NCI-H2196 (cell line): ENCODE results near the gene PALM3.
A peak's percentile ranks its signal among the peaks of the same experiment; 100 is the strongest.
"Not testable (repeated sequence)": the region's sequence is repeated elsewhere in the genome, so short reads cannot be mapped to it uniquely, and the experiment has no call there.

Experiments used
- DNase-seq: peaks from one replicate; lab custom pipeline; 2025; ENCODE audit not compliant: unreplicated experiment; lab: John Stamatoyannopoulos, UW

The PALM3 gene

GRCh38 chr19:14061081-14061749, 661 bp downstream of the PALM3 start:
- no peak for DNase-seq

GRCh38 chr19:14059652-14060155, 2.2 kb downstream of the PALM3 start:
- no peak for DNase-seq

GRCh38 chr19:14059093-14059480, 2.8 kb downstream of the PALM3 start:
- peak; percentile 16 for DNase-seq

GRCh38 chr19:14058182-14059092, 3.4 kb downstream of the PALM3 start:
- no peak for DNase-seq

- no peak for DNase-seq
These were observed 5.0 kb downstream of the PALM3 start for GRCh38 chr19:14056741-14057356.

- DNase-seq, result no peak
These were observed 5.7 kb downstream of the PALM3 start for GRCh38 chr19:14056069-14056666.

GRCh38 chr19:14055396-14055795, 6.5 kb downstream of the PALM3 start:
- no peak for DNase-seq

- DNase-seq, result no peak
These were observed 7.2 kb downstream of the PALM3 start for GRCh38 chr19:14054721-14055120.

- DNase-seq, result no peak
These were observed 7.8 kb downstream of the PALM3 start for GRCh38 chr19:14054099-14054498.

GRCh38 chr19:14053500-14053899, 8.4 kb downstream of the PALM3 start:
- no peak for DNase-seq

- DNase-seq, result no peak
These were observed 8.8 kb downstream of the PALM3 start for GRCh38 chr19:14053032-14053431.

GRCh38 chr19:14052470-14052869, 9.4 kb downstream of the PALM3 start:
- DNase-seq, result no peak

- no peak for DNase-seq
These were observed 9.9 kb downstream of the PALM3 start for GRCh38 chr19:14051980-14052379.

- not testable (repeated sequence) for DNase-seq
These were observed 10.9 kb downstream of the PALM3 start for GRCh38 chr19:14050961-14051360.

- DNase-seq, result no peak
These were observed 11.4 kb downstream of the PALM3 start for GRCh38 chr19:14050512-14050911.

GRCh38 chr19:14048443-14049153, 13.3 kb downstream of the PALM3 start:
- DNase-seq, result peak; percentile 41

GRCh38 chr19:14047866-14048265, 14.0 kb downstream of the PALM3 start:
- not testable (repeated sequence) for DNase-seq

- DNase-seq, result peak; percentile 59
These were observed 18.9 kb downstream of the PALM3 start for GRCh38 chr19:14042659-14043608.

- DNase-seq, result no peak
These were observed 22.7 kb downstream of the PALM3 start for GRCh38 chr19:14039181-14039580.
